GM12801 (cell line): ENCODE measurements around the gene CAMKMT.

Experiments
- CTCF ChIP-seq: IDR thresholded peaks from one replicate; pipeline ENCODE4 v1.5.1; 2011; ENCODE audit warnings: control low read depth; ENCODE audit not compliant: insufficient read length; ENCODE audit errors: extremely low read depth

The CAMKMT gene

DNA sequence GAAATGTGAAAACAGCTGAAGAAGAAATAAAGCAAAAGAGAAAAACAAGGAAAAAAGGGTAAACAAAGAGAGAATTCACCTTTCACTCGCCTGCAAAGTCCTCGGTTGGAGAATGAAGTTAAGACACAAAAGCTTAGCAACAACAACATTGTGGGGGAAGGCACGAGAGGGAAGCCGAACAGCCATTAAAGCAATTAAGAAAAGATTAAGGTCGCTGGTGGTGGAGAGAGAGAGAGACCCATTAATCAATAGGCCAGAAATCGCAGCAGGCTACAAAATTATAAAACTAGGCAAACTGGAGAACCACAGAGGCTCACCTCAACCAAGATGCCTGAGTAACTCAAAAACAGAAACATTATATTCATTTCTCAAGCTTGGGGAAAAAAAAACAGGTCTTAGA is 459.8 kb downstream of the CAMKMT start:
- no peak for TF ChIP-seq CTCF

DNA sequence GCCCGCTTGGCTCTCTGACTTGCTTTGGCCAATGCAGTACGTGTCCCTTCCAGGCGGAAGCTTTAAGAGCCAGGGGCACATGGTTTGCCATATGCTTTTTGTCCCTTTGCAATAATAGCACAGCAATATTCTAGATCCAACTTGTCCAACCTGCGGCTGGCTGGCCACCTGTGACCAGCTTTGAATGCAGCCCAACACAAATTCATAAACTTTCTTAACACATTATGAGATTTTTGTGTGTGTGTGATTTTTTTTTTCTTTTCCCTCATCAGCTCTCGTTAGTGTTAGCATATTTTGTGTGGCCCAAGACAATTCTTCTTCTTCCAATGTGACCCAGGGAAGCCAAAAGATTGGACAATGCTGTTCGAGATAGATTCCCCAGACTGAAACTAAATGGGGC is 460.4 kb downstream of the CAMKMT start:
- no peak for TF ChIP-seq CTCF
